ENCODE data around the gene SLF2. TPM values are rescaled to one million over a fixed set of nuclear protein-coding genes. Genes with fewer than 3 reads are reported as not detected.

SLF2 gene
- total and polyA plus RNA-seq, 4 donors: 34.1 to 64.2 (median 41.9) TPM

DNA sequence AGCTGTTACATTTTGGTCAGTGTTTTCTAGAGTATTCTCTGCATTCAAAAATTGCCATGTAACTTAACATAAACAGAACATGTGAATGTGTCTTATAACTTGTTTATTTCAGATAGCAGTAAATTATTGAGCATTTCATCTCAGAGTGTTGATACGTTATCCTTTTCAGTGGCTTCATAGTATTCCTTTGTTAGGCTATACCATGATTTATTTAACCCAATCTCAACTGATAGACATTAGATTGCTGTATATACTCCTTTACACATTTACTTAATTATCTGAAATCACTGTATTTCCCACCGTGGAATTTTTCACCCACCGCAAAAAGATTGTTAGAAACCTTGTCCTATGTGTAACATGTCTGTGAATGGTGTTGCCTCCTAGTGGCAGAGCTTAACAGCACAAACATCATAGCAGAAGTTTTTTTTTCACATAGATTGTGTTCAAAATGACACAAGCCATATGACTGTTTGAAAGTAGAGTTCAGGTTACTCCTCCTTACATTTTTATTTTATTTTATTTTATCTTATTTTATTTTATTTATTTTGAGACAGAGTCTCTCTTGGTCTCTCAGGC, 21.4 kb downstream of the SLF2 start:
- DNase-seq (ENCODE audit: low read depth in 4 of 6, low spot score in 6 of 6): no peak
- Histone ChIP-seq H3K27me3 (ENCODE audit: control insufficient read depth, insufficient read depth, low read length) (no peaks in the 10 kb centered on the region), H3K4me3 (ENCODE audit: low read depth, low read length) (no peak overlapping the region), H3K9me3 (ENCODE audit: control insufficient read depth, insufficient read depth, low read length) (no peaks in the 10 kb centered on the region), H3K36me3 (ENCODE audit: control insufficient read depth, insufficient read depth, low read length) (peaks cover 41% of the 10 kb centered on the region), H3K4me1 (ENCODE audit: control insufficient read depth, insufficient read depth, low read length) (no peaks in the 10 kb centered on the region), H3K27ac (ENCODE audit: low read depth, low read length) (no peak overlapping the region)
- WGBS (ENCODE audit: insufficient coverage): no CpG with 5 or more reads among the region's 3 CpGs

GRCh38 chr10:100939763-100940344, 27.1 kb downstream of the SLF2 start:
- Histone ChIP-seq H3K9me3 (ENCODE audit: control insufficient read depth, insufficient read depth, low read length) (no peaks in the 10 kb centered on the region), H3K36me3 (ENCODE audit: control insufficient read depth, insufficient read depth, low read length) (peaks cover 50% of the 10 kb centered on the region), H3K4me3 (ENCODE audit: low read depth, low read length) (no peak overlapping the region), H3K27ac (ENCODE audit: low read depth, low read length) (no peak overlapping the region), H3K27me3 (ENCODE audit: control insufficient read depth, insufficient read depth, low read length) (no peaks in the 10 kb centered on the region), H3K4me1 (ENCODE audit: control insufficient read depth, insufficient read depth, low read length) (no peaks in the 10 kb centered on the region)
- no peak for DNase-seq (ENCODE audit: low read depth in 4 of 6, low spot score in 6 of 6)

- H3K36me3 ChIP-seq (ENCODE audit: control insufficient read depth, insufficient read depth, low read length): peaks cover 42% of the 10 kb centered on the region
These were observed 29.5 kb downstream of the SLF2 start for GRCh38 chr10:100942229-100942628.

DNA sequence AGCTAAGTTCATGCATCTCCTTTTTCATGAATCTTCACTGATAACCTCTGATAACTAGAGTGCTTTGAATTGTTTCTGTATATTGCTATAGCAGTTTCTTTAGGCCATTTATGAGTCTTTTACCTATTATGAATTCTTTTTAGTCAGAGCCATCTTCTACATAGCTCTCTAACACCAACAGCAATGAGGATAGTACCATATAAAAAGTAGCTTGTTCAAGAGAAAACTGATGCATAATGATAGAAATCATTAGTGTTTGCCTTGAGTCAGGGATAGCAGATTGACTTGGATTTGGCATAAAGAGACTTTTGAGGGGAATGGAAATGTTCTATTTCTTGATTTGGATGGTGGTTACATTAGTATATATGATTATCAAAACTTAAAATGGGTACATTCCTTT, 30.7 kb downstream of the SLF2 start:
- Histone ChIP-seq H3K4me1 (ENCODE audit: control insufficient read depth, insufficient read depth, low read length) (no peaks in the 10 kb centered on the region), H3K9me3 (ENCODE audit: control insufficient read depth, insufficient read depth, low read length) (no peaks in the 10 kb centered on the region), H3K4me3 (ENCODE audit: low read depth, low read length) (no peak overlapping the region), H3K27ac (ENCODE audit: low read depth, low read length) (no peak overlapping the region), H3K27me3 (ENCODE audit: control insufficient read depth, insufficient read depth, low read length) (no peaks in the 10 kb centered on the region), H3K36me3 (ENCODE audit: control insufficient read depth, insufficient read depth, low read length) (peaks cover 42% of the 10 kb centered on the region)
- DNase-seq (ENCODE audit: low read depth in 4 of 6, low spot score in 6 of 6): no peak

More at GRCh38 chr10:100942229-100942628, 29.5 kb downstream of the SLF2 start:
- 100% methylated on average over 1 of the region's 3 CpGs for WGBS (ENCODE audit: insufficient coverage)
- no peaks in the 10 kb centered on the region for H3K4me1 ChIP-seq (ENCODE audit: control insufficient read depth, insufficient read depth, low read length)
- DNase-seq (ENCODE audit: low read depth in 4 of 6, low spot score in 6 of 6): no peak
- no peak overlapping the region for H3K4me3 ChIP-seq (ENCODE audit: low read depth, low read length)
- H3K27ac ChIP-seq (ENCODE audit: low read depth, low read length): no peak overlapping the region
- H3K27me3 ChIP-seq (ENCODE audit: control insufficient read depth, insufficient read depth, low read length): no peaks in the 10 kb centered on the region
- no peaks in the 10 kb centered on the region for H3K9me3 ChIP-seq (ENCODE audit: control insufficient read depth, insufficient read depth, low read length)

DNA sequence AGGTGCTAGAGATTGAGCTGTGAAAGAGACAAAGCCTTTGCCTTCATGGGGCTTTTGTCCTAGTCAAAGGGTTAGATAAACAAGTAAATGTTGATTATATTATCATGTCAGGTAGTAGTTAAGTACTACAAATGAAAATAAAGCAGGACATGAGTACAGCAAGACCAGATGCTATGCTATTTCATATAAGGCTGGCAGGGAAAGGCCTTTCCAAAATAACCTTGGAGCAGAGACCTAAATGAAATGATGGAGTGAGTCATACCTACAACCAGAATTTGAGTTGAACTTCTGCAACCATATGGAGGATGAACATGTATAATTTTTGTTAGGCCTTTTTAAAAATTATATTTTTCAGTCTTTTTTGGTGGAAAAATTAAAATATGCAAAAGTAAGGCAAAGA, 33.0 kb downstream of the SLF2 start:
- Histone ChIP-seq H3K4me1 (ENCODE audit: control insufficient read depth, insufficient read depth, low read length) (no peaks in the 10 kb centered on the region), H3K4me3 (ENCODE audit: low read depth, low read length) (no peak overlapping the region), H3K9me3 (ENCODE audit: control insufficient read depth, insufficient read depth, low read length) (no peaks in the 10 kb centered on the region), H3K27ac (ENCODE audit: low read depth, low read length) (no peak overlapping the region), H3K27me3 (ENCODE audit: control insufficient read depth, insufficient read depth, low read length) (no peaks in the 10 kb centered on the region), H3K36me3 (ENCODE audit: control insufficient read depth, insufficient read depth, low read length) (peaks cover 33% of the 10 kb centered on the region)
- no peak for DNase-seq (ENCODE audit: low read depth in 4 of 6, low spot score in 6 of 6)

DNA sequence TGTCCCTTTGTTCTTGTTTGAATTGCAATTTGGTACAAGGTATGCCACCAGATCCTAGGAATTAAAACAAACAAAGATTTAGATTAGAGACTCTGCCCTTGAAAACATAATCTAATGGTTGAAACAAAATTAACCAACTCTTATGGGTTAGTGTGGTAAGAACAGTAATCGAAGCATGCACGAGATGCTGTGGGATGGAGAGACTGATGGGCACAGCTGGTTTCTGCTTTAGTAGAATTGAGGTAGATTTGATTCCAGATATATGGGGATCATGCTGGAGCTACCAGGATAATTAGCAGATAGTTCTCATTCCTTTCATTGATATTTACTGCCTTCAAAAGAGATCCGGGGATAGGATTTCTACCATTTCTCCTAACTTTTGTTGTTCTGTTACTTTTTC, 36.2 kb downstream of the SLF2 start:
- no peak for DNase-seq (ENCODE audit: low read depth in 4 of 6, low spot score in 6 of 6)
- Histone ChIP-seq H3K4me1 (ENCODE audit: control insufficient read depth, insufficient read depth, low read length) (no peaks in the 10 kb centered on the region), H3K4me3 (ENCODE audit: low read depth, low read length) (no peak overlapping the region), H3K9me3 (ENCODE audit: control insufficient read depth, insufficient read depth, low read length) (no peaks in the 10 kb centered on the region), H3K27me3 (ENCODE audit: control insufficient read depth, insufficient read depth, low read length) (no peaks in the 10 kb centered on the region), H3K27ac (ENCODE audit: low read depth, low read length) (no peak overlapping the region), H3K36me3 (ENCODE audit: control insufficient read depth, insufficient read depth, low read length) (peaks cover 41% of the 10 kb centered on the region)
- WGBS (ENCODE audit: insufficient coverage): no CpG with 5 or more reads among the region's 3 CpGs

GRCh38 chr10:100960251-100960650, 47.5 kb downstream of the SLF2 start:
- no peak overlapping the region for H3K4me3 ChIP-seq (ENCODE audit: low read depth, low read length)
- no peaks in the 10 kb centered on the region for H3K9me3 ChIP-seq (ENCODE audit: control insufficient read depth, insufficient read depth, low read length)
- no peaks in the 10 kb centered on the region for H3K27me3 ChIP-seq (ENCODE audit: control insufficient read depth, insufficient read depth, low read length)
- peaks cover 11% of the 10 kb centered on the region for H3K36me3 ChIP-seq (ENCODE audit: control insufficient read depth, insufficient read depth, low read length)
- no peak for DNase-seq (ENCODE audit: low read depth in 4 of 6, low spot score in 6 of 6)
- H3K27ac ChIP-seq (ENCODE audit: low read depth, low read length): no peak overlapping the region
- no peaks in the 10 kb centered on the region for H3K4me1 ChIP-seq (ENCODE audit: control insufficient read depth, insufficient read depth, low read length)

DNA sequence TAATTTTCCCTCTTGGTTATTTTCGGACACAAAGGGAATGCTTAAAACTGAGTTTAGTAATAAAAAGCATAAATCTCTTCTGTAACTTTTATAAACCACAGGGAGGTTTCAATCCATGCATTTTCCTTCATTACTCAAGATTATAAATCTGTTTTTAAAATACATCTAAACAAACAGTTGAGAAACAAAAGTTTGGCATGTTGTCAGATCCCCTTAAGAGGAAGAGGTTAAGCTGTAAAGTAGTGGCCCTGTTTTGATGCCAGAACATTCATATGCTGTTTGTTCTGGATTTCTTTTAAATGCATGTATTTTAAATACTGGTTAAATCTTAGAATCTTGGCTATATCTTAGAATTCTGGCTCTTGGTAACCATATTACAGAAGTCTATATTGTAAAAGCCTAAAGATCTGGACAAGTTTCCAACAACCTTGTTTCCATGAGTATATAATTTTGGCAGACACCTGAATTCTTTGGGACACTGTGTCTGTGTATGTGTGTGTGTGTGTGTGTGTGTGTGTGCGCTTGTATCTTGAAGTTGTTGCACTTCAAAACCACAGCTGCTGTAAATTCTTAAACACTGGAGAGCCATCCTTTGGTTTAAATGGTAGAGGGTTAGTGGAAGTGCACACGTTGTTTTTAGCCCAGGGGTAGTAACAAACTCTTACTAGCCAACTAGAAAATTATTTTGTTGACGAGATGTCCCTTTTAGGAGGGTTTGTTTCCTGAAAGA, 49.8 kb downstream of the SLF2 start:
- Histone ChIP-seq H3K4me1 (ENCODE audit: control insufficient read depth, insufficient read depth, low read length) (no peaks in the 10 kb centered on the region), H3K27me3 (ENCODE audit: control insufficient read depth, insufficient read depth, low read length) (no peaks in the 10 kb centered on the region), H3K36me3 (ENCODE audit: control insufficient read depth, insufficient read depth, low read length) (peaks cover 9% of the 10 kb centered on the region), H3K27ac (ENCODE audit: low read depth, low read length) (no peak overlapping the region), H3K4me3 (ENCODE audit: low read depth, low read length) (no peak overlapping the region), H3K9me3 (ENCODE audit: control insufficient read depth, insufficient read depth, low read length) (no peaks in the 10 kb centered on the region)
- 100% methylated on average over 1 of the region's 4 CpGs for WGBS (ENCODE audit: insufficient coverage)
- DNase-seq (ENCODE audit: low read depth in 4 of 6, low spot score in 6 of 6): no peak

DNA sequence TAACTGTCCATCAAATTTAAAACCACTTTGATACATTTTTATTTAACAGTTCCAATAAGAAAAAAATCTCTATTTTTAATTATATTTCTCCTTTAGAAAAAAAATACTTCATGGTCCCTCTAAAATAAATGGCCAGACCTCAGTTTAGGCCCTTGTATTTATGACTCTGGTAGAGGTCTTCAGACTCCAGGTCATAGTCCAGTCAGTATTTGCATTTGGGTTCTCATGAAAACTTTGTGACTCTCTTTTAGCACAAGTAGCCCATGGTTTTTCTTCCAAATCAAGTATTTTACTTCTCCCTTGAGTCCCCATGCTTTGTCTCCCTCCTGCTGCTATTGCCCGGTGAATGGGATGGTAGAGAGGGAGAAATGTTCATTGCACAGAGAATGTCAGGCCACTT, 51.1 kb downstream of the SLF2 start:
- WGBS (ENCODE audit: insufficient coverage): 71% methylated on average over 1 of the region's 1 CpG
- no peak overlapping the region for H3K27ac ChIP-seq (ENCODE audit: low read depth, low read length)
- peaks cover 2% of the 10 kb centered on the region for H3K4me1 ChIP-seq (ENCODE audit: control insufficient read depth, insufficient read depth, low read length)
- no peaks in the 10 kb centered on the region for H3K27me3 ChIP-seq (ENCODE audit: control insufficient read depth, insufficient read depth, low read length)
- no peak overlapping the region for H3K4me3 ChIP-seq (ENCODE audit: low read depth, low read length)
- DNase-seq (ENCODE audit: low read depth in 4 of 6, low spot score in 6 of 6): no peak
- H3K9me3 ChIP-seq (ENCODE audit: control insufficient read depth, insufficient read depth, low read length): no peaks in the 10 kb centered on the region
- peaks cover 5% of the 10 kb centered on the region for H3K36me3 ChIP-seq (ENCODE audit: control insufficient read depth, insufficient read depth, low read length)

DNA sequence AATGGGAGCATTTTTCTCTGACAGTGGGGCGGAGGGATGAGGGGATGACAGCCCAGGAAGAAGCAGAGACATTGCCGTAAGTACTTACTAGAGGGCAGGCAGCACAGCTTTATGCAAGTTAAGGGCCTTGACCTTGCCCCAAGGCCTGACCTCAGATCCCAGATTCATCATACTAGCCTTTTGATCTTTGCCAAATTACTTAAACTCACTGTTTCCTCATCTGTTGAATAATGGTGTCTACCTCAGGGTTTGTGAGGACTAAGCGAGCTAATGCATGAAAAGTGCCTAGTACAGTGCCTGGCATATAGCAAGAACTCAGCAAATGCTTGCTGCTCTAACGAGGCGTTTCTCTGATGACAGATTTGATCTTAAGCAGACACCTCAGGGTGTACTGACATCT, 53.1 kb downstream of the SLF2 start:
- no peak overlapping the region for H3K27ac ChIP-seq (ENCODE audit: low read depth, low read length)
- no peak for DNase-seq (ENCODE audit: low read depth in 4 of 6, low spot score in 6 of 6)
- WGBS (ENCODE audit: insufficient coverage): 100% methylated on average over 2 of the region's 5 CpGs
- H3K27me3 ChIP-seq (ENCODE audit: control insufficient read depth, insufficient read depth, low read length): no peaks in the 10 kb centered on the region
- no peaks in the 10 kb centered on the region for H3K9me3 ChIP-seq (ENCODE audit: control insufficient read depth, insufficient read depth, low read length)
- H3K4me3 ChIP-seq (ENCODE audit: low read depth, low read length): no peak overlapping the region
- peaks cover 15% of the 10 kb centered on the region for H3K4me1 ChIP-seq (ENCODE audit: control insufficient read depth, insufficient read depth, low read length)
- H3K36me3 ChIP-seq (ENCODE audit: control insufficient read depth, insufficient read depth, low read length): peaks cover 5% of the 10 kb centered on the region
